ENCODE measurements around the gene CPA4.

CPA4 gene

GRCh38 chr7:130275826-130276297 is 17.1 kb upstream of the CPA4 start:
- no peak for DNase-seq

- DNase-seq: no peak
These were observed 15.9 kb upstream of the CPA4 start for GRCh38 chr7:130276796-130277762.

GRCh38 chr7:130277763-130278643 is 15.0 kb upstream of the CPA4 start:
- no peak for DNase-seq

GRCh38 chr7:130278860-130279259 is 14.1 kb upstream of the CPA4 start:
- DNase-seq: no peak

- no peak for DNase-seq
These were observed 13.7 kb upstream of the CPA4 start for GRCh38 chr7:130279286-130279685.

GRCh38 chr7:130279906-130280305 is 13.1 kb upstream of the CPA4 start:
- DNase-seq: no peak

- no peak for DNase-seq
These were observed 11.7 kb upstream of the CPA4 start for GRCh38 chr7:130281260-130281659.

- no peak for DNase-seq
These were observed 6.1 kb upstream of the CPA4 start for GRCh38 chr7:130286881-130287280.

- DNase-seq: no peak
These were observed 4.8 kb upstream of the CPA4 start for GRCh38 chr7:130288168-130288567.

GRCh38 chr7:130288829-130289228 is 4.1 kb upstream of the CPA4 start:
- no peak for DNase-seq

GRCh38 chr7:130289478-130289877 is 3.5 kb upstream of the CPA4 start:
- no peak for DNase-seq

- DNase-seq: no peak
These were observed 2.2 kb upstream of the CPA4 start for GRCh38 chr7:130290745-130291144.

GRCh38 chr7:130293521-130293920 is 560 bp downstream of the CPA4 start:
- no peak for DNase-seq

GRCh38 chr7:130294314-130294713 is 1.4 kb downstream of the CPA4 start:
- DNase-seq: no peak

GRCh38 chr7:130296221-130296951 is 3.4 kb downstream of the CPA4 start:
- DNase-seq: no peak

- peak; percentile 15 for DNase-seq
These were observed 4.9 kb downstream of the CPA4 start for GRCh38 chr7:130297628-130298543.

- no peak for DNase-seq
These were observed 5.8 kb downstream of the CPA4 start for GRCh38 chr7:130298544-130299326.

- no peak for DNase-seq
These were observed 6.9 kb downstream of the CPA4 start for GRCh38 chr7:130299866-130300265.

- no peak for DNase-seq
These were observed 8.6 kb downstream of the CPA4 start for GRCh38 chr7:130301501-130302020.

GRCh38 chr7:130302649-130303048 is 9.7 kb downstream of the CPA4 start:
- no peak for DNase-seq

GRCh38 chr7:130303127-130303526 is 10.2 kb downstream of the CPA4 start:
- no peak for DNase-seq

All from NCI-H2107 (cell line).